Ovary (tissue), 3 donors: ENCODE measurements around the gene JAGN1.
"Not testable (repeated sequence)": the region's sequence is repeated elsewhere in the genome, so short reads cannot be mapped to it uniquely, and the experiment has no call there.

Experiments used
- CTCF ChIP-seq, 3 donors: fragments of 450-650 bp in 2 of 3; fragments of 200-600 bp in 1 of 3; IDR thresholded peaks; one replicate each; pipeline versions ENCODE4 v1.5.1 to v1.8.0; 2016 to 2022; ENCODE audit warnings: antibody characterized with exemption in 3 of 3, mild to moderate bottlenecking in 1 of 3
- POLR2A ChIP-seq: fragments of 450-650 bp; IDR thresholded peaks from one replicate; pipeline ENCODE4 v1.6.1; 2017; ENCODE audit warnings: antibody characterized with exemption, mild to moderate bottlenecking, moderate library complexity
- donor health status: DM: no; HTN: no; CAD: no.

GRCh38 chr3:9939906-9940305 lies 49.5 kb downstream of the JAGN1 start:
- TF ChIP-seq POLR2A; CTCF (IDR thresholded peaks at IDR 0.05): not testable (repeated sequence)
